Erythroblast (primary cell): ENCODE data around the gene MAP7.

Experiments
- GATA1 ChIP-seq: IDR thresholded peaks from 2 replicates; pipeline ENCODE4 v1.6.1; 2011; ENCODE audit warnings: low read depth, mild to moderate bottlenecking, control low read depth, low read length, moderate library complexity
- POLR2A ChIP-seq: IDR thresholded peaks from 2 replicates; pipeline ENCODE4 v1.6.1; 2011; ENCODE audit warnings: mild to moderate bottlenecking, low read length

- TF ChIP-seq POLR2A (no peak), GATA1 (no peak)
Observed at GRCh38 chr6:136551103-136551502, 881 bp upstream of the MAP7 start.
